HFF-Myc (cell line): ENCODE data around the gene PPARGC1A.

Source experiments
- DNase-seq: peaks from one replicate; pipeline ENCODE4 v3.0.0-alpha.2; 2011; ENCODE audit warnings: low read depth; ENCODE audit errors: extremely low read depth
- H3K4me3 ChIP-seq: replicated peaks from 2 replicates; pipeline ENCODE4 v1.5.1; 2011; ENCODE audit warnings: low read depth, mild to moderate bottlenecking, control low read depth, low read length
- TF ChIP-seq, protein P1 (sequence below): IDR thresholded peaks from 2 replicates; pipeline ENCODE4 v1.5.1; 2012; ENCODE audit warnings: mild to moderate bottlenecking, low read depth, low read length, control low read depth; ENCODE audit errors: missing control alignments

PPARGC1A gene, protein sequence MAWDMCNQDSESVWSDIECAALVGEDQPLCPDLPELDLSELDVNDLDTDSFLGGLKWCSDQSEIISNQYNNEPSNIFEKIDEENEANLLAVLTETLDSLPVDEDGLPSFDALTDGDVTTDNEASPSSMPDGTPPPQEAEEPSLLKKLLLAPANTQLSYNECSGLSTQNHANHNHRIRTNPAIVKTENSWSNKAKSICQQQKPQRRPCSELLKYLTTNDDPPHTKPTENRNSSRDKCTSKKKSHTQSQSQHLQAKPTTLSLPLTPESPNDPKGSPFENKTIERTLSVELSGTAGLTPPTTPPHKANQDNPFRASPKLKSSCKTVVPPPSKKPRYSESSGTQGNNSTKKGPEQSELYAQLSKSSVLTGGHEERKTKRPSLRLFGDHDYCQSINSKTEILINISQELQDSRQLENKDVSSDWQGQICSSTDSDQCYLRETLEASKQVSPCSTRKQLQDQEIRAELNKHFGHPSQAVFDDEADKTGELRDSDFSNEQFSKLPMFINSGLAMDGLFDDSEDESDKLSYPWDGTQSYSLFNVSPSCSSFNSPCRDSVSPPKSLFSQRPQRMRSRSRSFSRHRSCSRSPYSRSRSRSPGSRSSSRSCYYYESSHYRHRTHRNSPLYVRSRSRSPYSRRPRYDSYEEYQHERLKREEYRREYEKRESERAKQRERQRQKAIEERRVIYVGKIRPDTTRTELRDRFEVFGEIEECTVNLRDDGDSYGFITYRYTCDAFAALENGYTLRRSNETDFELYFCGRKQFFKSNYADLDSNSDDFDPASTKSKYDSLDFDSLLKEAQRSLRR

GRCh38 chr4:23889814-23890341 is at the start of gene PPARGC1A:
Gene PPARGC1A, minus strand, starts transcription at chr4:23890047. Its CDS starts 90 bp downstream, at chr4:23889957.
- no peak for DNase-seq
- H3K4me3 ChIP-seq = peak within 1 kb of the TSS; percentile 27
- TF ChIP-seq, protein P1, sequence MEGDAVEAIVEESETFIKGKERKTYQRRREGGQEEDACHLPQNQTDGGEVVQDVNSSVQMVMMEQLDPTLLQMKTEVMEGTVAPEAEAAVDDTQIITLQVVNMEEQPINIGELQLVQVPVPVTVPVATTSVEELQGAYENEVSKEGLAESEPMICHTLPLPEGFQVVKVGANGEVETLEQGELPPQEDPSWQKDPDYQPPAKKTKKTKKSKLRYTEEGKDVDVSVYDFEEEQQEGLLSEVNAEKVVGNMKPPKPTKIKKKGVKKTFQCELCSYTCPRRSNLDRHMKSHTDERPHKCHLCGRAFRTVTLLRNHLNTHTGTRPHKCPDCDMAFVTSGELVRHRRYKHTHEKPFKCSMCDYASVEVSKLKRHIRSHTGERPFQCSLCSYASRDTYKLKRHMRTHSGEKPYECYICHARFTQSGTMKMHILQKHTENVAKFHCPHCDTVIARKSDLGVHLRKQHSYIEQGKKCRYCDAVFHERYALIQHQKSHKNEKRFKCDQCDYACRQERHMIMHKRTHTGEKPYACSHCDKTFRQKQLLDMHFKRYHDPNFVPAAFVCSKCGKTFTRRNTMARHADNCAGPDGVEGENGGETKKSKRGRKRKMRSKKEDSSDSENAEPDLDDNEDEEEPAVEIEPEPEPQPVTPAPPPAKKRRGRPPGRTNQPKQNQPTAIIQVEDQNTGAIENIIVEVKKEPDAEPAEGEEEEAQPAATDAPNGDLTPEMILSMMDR = no peak

DNA sequence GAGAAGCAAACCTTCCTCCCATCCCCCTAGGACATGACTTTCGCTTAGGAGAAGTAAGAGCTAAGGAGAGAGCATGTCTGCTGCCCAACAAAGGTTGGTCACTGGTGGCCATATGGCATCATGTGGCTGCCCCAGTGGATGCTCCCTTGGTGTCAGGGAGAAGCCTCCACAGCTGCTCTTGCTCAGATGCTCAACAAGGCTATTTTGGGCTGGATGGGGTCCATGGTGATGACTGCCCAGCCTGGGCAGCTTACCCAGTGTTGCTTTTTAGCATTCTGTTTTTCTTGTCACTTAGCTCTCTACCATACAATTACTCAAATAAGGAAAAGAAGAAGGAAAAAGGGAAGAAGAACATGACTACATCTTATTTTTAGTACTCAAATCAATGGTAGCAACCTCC is 48.9 kb upstream of the PPARGC1A start:
- H3K4me3 ChIP-seq = no peak overlapping the region
- DNase-seq = no peak
- TF ChIP-seq, protein P1 = no peak

DNA sequence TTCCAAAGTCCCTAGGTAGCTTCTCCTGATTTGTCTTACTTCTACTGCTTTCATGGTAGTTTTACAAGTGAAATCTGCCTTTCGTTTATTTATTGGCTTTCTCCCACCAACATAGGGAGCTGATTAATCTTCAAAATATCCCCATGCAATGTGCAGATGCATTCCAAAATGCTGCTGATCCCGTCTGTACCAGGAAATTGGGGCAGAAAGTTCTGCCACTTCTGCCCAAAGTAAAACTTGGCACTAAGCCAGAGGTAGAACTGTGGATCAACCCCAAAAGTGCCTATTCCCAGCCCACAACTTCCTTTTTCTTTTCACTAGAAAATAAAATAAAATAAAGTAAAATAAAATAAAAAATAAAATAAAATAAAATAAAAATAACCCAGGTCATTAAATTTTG is 47.3 kb upstream of the PPARGC1A start:
- TF ChIP-seq, protein P1 = no peak
- no peak for DNase-seq
- H3K4me3 ChIP-seq = no peak overlapping the region

GRCh38 chr4:23934915-23935314 is 45.1 kb upstream of the PPARGC1A start:
- TF ChIP-seq, protein P1 = no peak
- DNase-seq = no peak
- H3K4me3 ChIP-seq = no peak overlapping the region

- TF ChIP-seq, protein P1 = no peak
- no peak overlapping the region for H3K4me3 ChIP-seq
- DNase-seq = no peak
Observed at GRCh38 chr4:23934223-23934622, 44.4 kb upstream of the PPARGC1A start.

DNA sequence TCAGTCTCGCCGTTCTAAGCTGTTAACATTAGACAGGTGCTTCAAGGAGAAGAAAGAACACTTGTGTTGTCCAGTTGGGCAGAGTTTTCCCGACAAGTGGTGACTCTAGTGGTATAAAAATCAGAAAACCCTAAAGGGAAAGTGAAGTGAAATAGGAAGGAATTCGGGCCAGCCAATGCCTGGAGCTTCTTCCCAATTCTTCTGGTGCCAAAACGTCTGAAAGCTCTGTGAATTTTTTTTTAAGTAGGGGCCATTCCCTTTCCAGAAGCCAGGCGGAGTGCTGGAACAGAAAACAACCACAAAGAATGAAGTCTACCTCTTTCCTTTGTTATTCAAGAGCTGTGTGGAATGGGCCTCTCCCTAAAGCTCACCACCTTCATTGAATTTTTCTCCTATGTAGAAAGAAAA is 43.1 kb upstream of the PPARGC1A start:
- no peak for DNase-seq
- TF ChIP-seq, protein P1 = peak; percentile 30
- no peak overlapping the region for H3K4me3 ChIP-seq
